ENCODE data around the gene MKNK1.

Gene MKNK1

GRCh38 chr1:46558141-46558963 lies 45.7 kb downstream of the MKNK1 start:
- no peak for DNase-seq (ENCODE audit: low read depth)

- no peak for DNase-seq (ENCODE audit: low read depth)
These were observed 46.7 kb downstream of the MKNK1 start for GRCh38 chr1:46557403-46557802.

- DNase-seq (ENCODE audit: low read depth): no peak
These were observed 47.2 kb downstream of the MKNK1 start for GRCh38 chr1:46556822-46557221.

GRCh38 chr1:46555826-46556619 lies 48.0 kb downstream of the MKNK1 start:
- DNase-seq (ENCODE audit: low read depth): no peak

- no peak for DNase-seq (ENCODE audit: low read depth)
These were observed 49.3 kb downstream of the MKNK1 start for GRCh38 chr1:46554597-46555381.

- no peak for DNase-seq (ENCODE audit: low read depth)
These were observed 49.9 kb downstream of the MKNK1 start for GRCh38 chr1:46554236-46554596.

GRCh38 chr1:46553506-46553905 lies 50.6 kb downstream of the MKNK1 start:
- DNase-seq (ENCODE audit: low read depth): no peak

- DNase-seq (ENCODE audit: low read depth): no peak
These were observed 51.5 kb downstream of the MKNK1 start for GRCh38 chr1:46552357-46553237.

- DNase-seq (ENCODE audit: low read depth): no peak
These were observed 52.4 kb downstream of the MKNK1 start, which contains the start of gene KNCN for GRCh38 chr1:46551597-46552095. Gene KNCN (minus strand): TSS chr1:46551647. CDS start chr1:46551215, 432 bp downstream.

- no peak for DNase-seq (ENCODE audit: low read depth)
These were observed 53.3 kb downstream of the MKNK1 start for GRCh38 chr1:46550751-46551231.

- peak; percentile 27 for DNase-seq (ENCODE audit: low read depth)
These were observed 54.1 kb downstream of the MKNK1 start for GRCh38 chr1:46549697-46550681.

- no peak for DNase-seq (ENCODE audit: low read depth)
These were observed 56.3 kb downstream of the MKNK1 start for GRCh38 chr1:46547481-46548383.

- DNase-seq (ENCODE audit: low read depth): no peak
These were observed 57.9 kb downstream of the MKNK1 start for GRCh38 chr1:46546210-46546609.

- DNase-seq (ENCODE audit: low read depth): no peak
These were observed 58.3 kb downstream of the MKNK1 start for GRCh38 chr1:46545784-46546183.

GRCh38 chr1:46544561-46545240 lies 59.4 kb downstream of the MKNK1 start:
- DNase-seq (ENCODE audit: low read depth): no peak

GRCh38 chr1:46543761-46544560 lies 60.1 kb downstream of the MKNK1 start:
- no peak for DNase-seq (ENCODE audit: low read depth)

- no peak for DNase-seq (ENCODE audit: low read depth)
These were observed 60.7 kb downstream of the MKNK1 start for GRCh38 chr1:46543382-46543760.

Data from stimulated activated CD8-positive, alpha-beta memory T cell treated with anti-CD3 and anti-CD28 coated beads, Interleukin-12 subunit alpha, Interleukin-12 subunit beta, amount 100 ng/mL, for 4 hours (primary cell).